HCT116 (cell line): ENCODE data around the gene HEXD. TPM values are rescaled to one million over a fixed set of nuclear protein-coding genes. Genes with fewer than 3 reads are reported as not detected.

ENCODE experiments used
- ATAC-seq: fragments of 200-7000 bp; cut with Tn5 transposase; 2 replicates; pipeline ENCODE4 v1.9.1; 2020; ENCODE audit warnings: mild to moderate bottlenecking, moderate library complexity
- BruUV-seq: library from RNA; stranded (reverse); fragments of 400-500 nt; replicated peaks from 2 replicates; lab custom pipeline; 2021; lab: Mats Ljungman, UMichigan
- CTCF ChIA-PET: fragments of 300-600 bp; sonication (Branson Sonifier 250); formaldehyde crosslinking; loops from one replicate; lab custom pipeline; 2021; ENCODE audit warnings: antibody characterized with exemption; lab: Charles Lee
- POLR2A ChIA-PET: fragments of 300-600, 350-600 bp; sonication (Branson Sonifier 250); formaldehyde crosslinking; loops from one replicate; lab custom pipeline; 2021; ENCODE audit warnings: antibody characterized with exemption; lab: Charles Lee
- RAD21 ChIA-PET, 2 experiments: fragments of 300-600 bp; sonication (Branson Sonifier 250); formaldehyde crosslinking; loops; one replicate each; lab custom pipeline; 2023; ENCODE audit warnings: low total read pairs in 2 of 2; ENCODE audit not compliant: uncharacterized antibody in 2 of 2, unreplicated experiment in 2 of 2, low non-redundant PET in 1 of 2; lab: Charles Lee
- DNase-seq: peaks from one replicate; pipeline ENCODE4 v3.0.0-alpha.2; 2010; ENCODE audit warnings: low read depth, low spot score
- H2AFZ ChIP-seq: fragments of 200-600 bp; shearing (Covaris generic), sonication (generic); 2 replicates; pipeline ENCODE4 v1.6.1; 2017; ENCODE audit warnings: low read depth, mixed run types, mixed read lengths, antibody characterized with exemption, low read length; ENCODE audit not compliant: poor library complexity, severe bottlenecking
- H3K27ac ChIP-seq: 2 replicates; pipeline ENCODE4 v1.5.1; 2012; ENCODE audit warnings: low read depth, low read length
- H3K27me3 ChIP-seq: fragments of 200-600 bp; sonication (generic); 2 replicates; pipeline ENCODE4 v1.6.1; 2016; ENCODE audit warnings: mixed run types, low read length, mixed read lengths; ENCODE audit not compliant: insufficient read depth
- H3K36me3 ChIP-seq, 2 experiments: fragments of 200-500 bp in 1 of 2; fragments of 200-600 bp in 1 of 2; sonication (Bioruptor generic) in 1 of 2; sonication (generic) in 1 of 2; 2 replicates each; pipeline versions ENCODE4 v1.5.1 to v1.6.1; 2014 to 2016; ENCODE audit warnings: low read length in 2 of 2, inconsistent platforms in 1 of 2, mixed read lengths in 1 of 2, mixed run types in 1 of 2; ENCODE audit not compliant: insufficient read depth in 2 of 2, control insufficient read depth in 1 of 2
- H3K4me1 ChIP-seq, 2 experiments: fragments of 200-600 bp in 1 of 2; sonication (generic) in 1 of 2; 2 replicates each; pipeline versions ENCODE4 v1.5.1 to v1.6.1; 2012 to 2017; ENCODE audit warnings: low read length in 2 of 2, inconsistent platforms in 1 of 2, mild to moderate bottlenecking in 1 of 2, mixed read lengths in 1 of 2, mixed run types in 1 of 2, moderate library complexity in 1 of 2; ENCODE audit not compliant: insufficient read depth in 2 of 2, control insufficient read depth in 1 of 2
- H3K4me2 ChIP-seq: fragments of 200-600 bp; sonication (generic); 2 replicates; pipeline ENCODE4 v1.6.1; 2017; ENCODE audit warnings: mixed run types, low read length, mixed read lengths
- H3K4me3 ChIP-seq, 2 experiments: fragments of 200-600 bp in 1 of 2; sonication (generic) in 1 of 2; replicated peaks in 1 of 2; 2 replicates each; pipeline ENCODE4 v1.5.1; 2011 to 2016; ENCODE audit warnings: low read length in 2 of 2, control low read depth in 1 of 2, low read depth in 1 of 2, mild to moderate bottlenecking in 1 of 2, mixed read lengths in 1 of 2, mixed run types in 1 of 2
- H3K79me2 ChIP-seq: fragments of 200-600 bp; sonication (generic); 2 replicates; pipeline ENCODE4 v1.6.1; 2017; ENCODE audit warnings: mild to moderate bottlenecking, mixed run types, low read length, moderate library complexity, mixed read lengths; ENCODE audit not compliant: insufficient read depth
- H3K9ac ChIP-seq: fragments of 200-600 bp; sonication (generic); 2 replicates; pipeline ENCODE4 v1.6.1; 2016; ENCODE audit warnings: low read length, mixed read lengths
- H3K9me2 ChIP-seq: fragments of 200-600 bp; sonication (generic), shearing (Covaris generic); 2 replicates; pipeline ENCODE4 v1.6.1; 2017; ENCODE audit warnings: mixed run types, mild to moderate bottlenecking, moderate library complexity; ENCODE audit not compliant: insufficient read depth
- H3K9me3 ChIP-seq, 2 experiments: fragments of 200-500 bp in 1 of 2; fragments of 200-600 bp in 1 of 2; sonication (Bioruptor generic) in 1 of 2; sonication (generic) in 1 of 2; 2 replicates each; pipeline ENCODE4 v1.6.1; 2014 to 2017; ENCODE audit warnings: low read length in 2 of 2, mixed read lengths in 2 of 2, inconsistent platforms in 1 of 2, low read depth in 1 of 2, mild to moderate bottlenecking in 1 of 2, mixed run types in 1 of 2, moderate library complexity in 1 of 2; ENCODE audit not compliant: control insufficient read depth in 1 of 2, insufficient read depth in 1 of 2
- H4K20me1 ChIP-seq: fragments of 200-600 bp; sonication (generic), shearing (Covaris generic); 2 replicates; pipeline ENCODE4 v1.6.1; 2017; ENCODE audit warnings: mixed run types, mild to moderate bottlenecking, moderate library complexity; ENCODE audit not compliant: insufficient read depth
- CBX3 ChIP-seq: IDR thresholded peaks from 2 replicates; pipeline ENCODE4 v1.6.1; 2012; ENCODE audit warnings: low read depth
- EGR1 ChIP-seq: IDR thresholded peaks from 2 replicates; pipeline ENCODE4 v1.6.1; 2012; ENCODE audit warnings: low read depth
- ELF1 ChIP-seq: IDR thresholded peaks from 2 replicates; pipeline ENCODE4 v1.6.1; 2012; ENCODE audit warnings: low read depth, borderline replicate concordance
- EZH2 ChIP-seq: fragments of 200-600 bp; sonication (generic); IDR thresholded peaks from 2 replicates; pipeline ENCODE4 v1.6.1; 2017; ENCODE audit warnings: antibody characterized with exemption, mixed run types
- EZH2phosphoT487 ChIP-seq: fragments of 200-600 bp; IDR thresholded peaks from 2 replicates; pipeline ENCODE4 v1.6.1; 2018; ENCODE audit warnings: antibody characterized with exemption, borderline replicate concordance
- POLR2A ChIP-seq: IDR thresholded peaks from 2 replicates; pipeline ENCODE4 v1.7.0; 2011; ENCODE audit warnings: borderline replicate concordance; ENCODE audit not compliant: insufficient read depth, insufficient read length; ENCODE audit errors: extremely low read depth
- POLR2AphosphoS5 ChIP-seq: IDR thresholded peaks from 2 replicates; pipeline ENCODE4 v1.6.1; 2011; ENCODE audit warnings: mild to moderate bottlenecking, low read depth, low read length, moderate library complexity
- SIN3A ChIP-seq: IDR thresholded peaks from 2 replicates; pipeline ENCODE4 v1.6.1; 2012; ENCODE audit warnings: low read depth
- SP1 ChIP-seq: IDR thresholded peaks from 2 replicates; pipeline ENCODE4 v1.6.1; 2012; ENCODE audit warnings: low read depth
- SRF ChIP-seq: IDR thresholded peaks from 2 replicates; pipeline ENCODE4 v1.6.1; 2012; ENCODE audit warnings: low read depth
- TCF7L2 ChIP-seq: IDR thresholded peaks from 2 replicates; pipeline ENCODE4 v1.7.0; 2011; ENCODE audit warnings: borderline replicate concordance, inconsistent platforms; ENCODE audit not compliant: insufficient read depth, insufficient read length; ENCODE audit errors: extremely low read depth
- YY1 ChIP-seq: IDR thresholded peaks from 2 replicates; pipeline ENCODE4 v1.6.1; 2011; ENCODE audit warnings: low read length, low read depth, moderate library complexity, mild to moderate bottlenecking; ENCODE audit not compliant: insufficient replicate concordance; ENCODE audit errors: extremely low read depth
- ZFX ChIP-seq: fragments of 450-650 bp; IDR thresholded peaks from 2 replicates; pipeline ENCODE4 v1.6.1; 2017
- ZNF274 ChIP-seq: fragments of 200-500 bp; sonication (Bioruptor generic); IDR thresholded peaks from 2 replicates; pipeline ENCODE4 v1.6.1; 2014; ENCODE audit warnings: mild to moderate bottlenecking, low read depth, low read length, inconsistent platforms
- intact Hi-C: fragments of 100-400 bp; cut with micrococcal nuclease; formaldehyde crosslinking; loops from 2 replicates; pipeline ENCODE4 v1.10.0; 2022
- total RNA-seq: library from RNA; stranded (reverse); gene quantifications from one replicate; pipeline ENCODE4 v1.2.1, GENCODE V29; 2021; ENCODE audit not compliant: unreplicated experiment
- TF ChIP-seq, protein P1 (sequence below): IDR thresholded peaks from 2 replicates; pipeline ENCODE4 v1.6.1; 2011; ENCODE audit warnings: mild to moderate bottlenecking, low read length, moderate library complexity; ENCODE audit not compliant: insufficient replicate concordance; ENCODE audit errors: extremely low read depth
- TF ChIP-seq, protein P2 (sequence below): IDR thresholded peaks from 2 replicates; pipeline ENCODE4 v1.6.1; 2012; ENCODE audit warnings: low read depth

HEXD gene
- total RNA-seq, 1 experiment from 2014 or later: 45.2 TPM

DNA sequence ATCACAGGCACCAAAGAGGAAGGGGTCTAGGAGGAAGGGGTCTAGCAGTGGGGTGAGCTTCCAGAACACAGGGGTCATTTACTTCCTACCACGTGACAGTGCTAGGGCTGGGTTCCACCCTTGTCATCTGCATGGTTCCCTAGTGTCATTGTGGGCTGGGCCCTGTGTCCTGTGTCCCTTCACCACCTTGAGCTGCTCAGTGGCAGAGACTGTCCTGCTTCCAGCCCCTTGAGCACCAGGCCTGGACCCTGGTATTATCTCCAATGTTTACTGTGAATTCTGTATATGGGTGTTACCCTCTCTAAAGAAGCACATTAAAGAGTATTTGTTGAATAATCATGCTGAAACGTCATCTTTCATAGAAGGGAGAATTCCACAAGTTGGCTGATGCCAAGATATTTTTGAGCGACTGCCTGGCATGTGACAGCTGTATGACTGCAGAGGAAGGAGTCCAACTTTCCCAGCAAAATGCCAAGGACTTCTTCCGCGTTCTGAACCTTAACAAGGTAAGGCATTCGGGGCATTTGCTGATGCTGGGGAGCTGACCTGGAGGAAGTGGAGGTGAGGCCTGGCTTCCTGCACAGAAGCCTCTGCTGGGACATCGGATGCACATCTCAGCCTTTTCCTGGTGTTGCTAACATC lies 45.9 kb downstream of the HEXD start:
- CTCF ChIA-PET: no interaction called here
- no TSS peak for BruUV-seq
- H3K9me3 ChIP-seq: no peaks in the 10 kb centered on the region

More for the DNA sequence above, 45.9 kb downstream of the HEXD start:
- DNase-seq (no peak), ATAC-seq (no peak)
- Histone ChIP-seq H3K79me2 (peaks cover 5% of the 10 kb centered on the region; the same call in 1 of the 2 replicates), H3K27ac (no peak overlapping the region), H2AFZ (no peak overlapping the region), H3K4me2 (no peak overlapping the region), H4K20me1 (no peaks in the 10 kb centered on the region), H3K27me3 (no peaks in the 10 kb centered on the region), H3K9me2 (no peaks in the 10 kb centered on the region), H3K4me3 (no peak overlapping the region), H3K36me3 (peaks cover 21 to 45% of the 10 kb centered on the region in 2 experiments), H3K9ac (no peak overlapping the region), H3K4me1 (peaks cover 0 to 7% of the 10 kb centered on the region in 2 experiments; a peak in 3 of 4 replicates)
- TF ChIP-seq ZNF274: no peak
- no peak for TF ChIP-seq EGR1
- TF ChIP-seq EZH2: no peak
- TF ChIP-seq YY1: no peak
- TF ChIP-seq POLR2AphosphoS5: no peak
- no peak for TF ChIP-seq SIN3A
- no peak for TF ChIP-seq TCF7L2
- TF ChIP-seq CBX3: no peak
- TF ChIP-seq POLR2A: no peak
- TF ChIP-seq SP1: no peak
- TF ChIP-seq, protein P1, sequence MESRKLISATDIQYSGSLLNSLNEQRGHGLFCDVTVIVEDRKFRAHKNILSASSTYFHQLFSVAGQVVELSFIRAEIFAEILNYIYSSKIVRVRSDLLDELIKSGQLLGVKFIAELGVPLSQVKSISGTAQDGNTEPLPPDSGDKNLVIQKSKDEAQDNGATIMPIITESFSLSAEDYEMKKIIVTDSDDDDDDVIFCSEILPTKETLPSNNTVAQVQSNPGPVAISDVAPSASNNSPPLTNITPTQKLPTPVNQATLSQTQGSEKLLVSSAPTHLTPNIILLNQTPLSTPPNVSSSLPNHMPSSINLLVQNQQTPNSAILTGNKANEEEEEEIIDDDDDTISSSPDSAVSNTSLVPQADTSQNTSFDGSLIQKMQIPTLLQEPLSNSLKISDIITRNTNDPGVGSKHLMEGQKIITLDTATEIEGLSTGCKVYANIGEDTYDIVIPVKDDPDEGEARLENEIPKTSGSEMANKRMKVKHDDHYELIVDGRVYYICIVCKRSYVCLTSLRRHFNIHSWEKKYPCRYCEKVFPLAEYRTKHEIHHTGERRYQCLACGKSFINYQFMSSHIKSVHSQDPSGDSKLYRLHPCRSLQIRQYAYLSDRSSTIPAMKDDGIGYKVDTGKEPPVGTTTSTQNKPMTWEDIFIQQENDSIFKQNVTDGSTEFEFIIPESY: no peak
- TF ChIP-seq EZH2phosphoT487: no peak
- TF ChIP-seq, protein P2, sequence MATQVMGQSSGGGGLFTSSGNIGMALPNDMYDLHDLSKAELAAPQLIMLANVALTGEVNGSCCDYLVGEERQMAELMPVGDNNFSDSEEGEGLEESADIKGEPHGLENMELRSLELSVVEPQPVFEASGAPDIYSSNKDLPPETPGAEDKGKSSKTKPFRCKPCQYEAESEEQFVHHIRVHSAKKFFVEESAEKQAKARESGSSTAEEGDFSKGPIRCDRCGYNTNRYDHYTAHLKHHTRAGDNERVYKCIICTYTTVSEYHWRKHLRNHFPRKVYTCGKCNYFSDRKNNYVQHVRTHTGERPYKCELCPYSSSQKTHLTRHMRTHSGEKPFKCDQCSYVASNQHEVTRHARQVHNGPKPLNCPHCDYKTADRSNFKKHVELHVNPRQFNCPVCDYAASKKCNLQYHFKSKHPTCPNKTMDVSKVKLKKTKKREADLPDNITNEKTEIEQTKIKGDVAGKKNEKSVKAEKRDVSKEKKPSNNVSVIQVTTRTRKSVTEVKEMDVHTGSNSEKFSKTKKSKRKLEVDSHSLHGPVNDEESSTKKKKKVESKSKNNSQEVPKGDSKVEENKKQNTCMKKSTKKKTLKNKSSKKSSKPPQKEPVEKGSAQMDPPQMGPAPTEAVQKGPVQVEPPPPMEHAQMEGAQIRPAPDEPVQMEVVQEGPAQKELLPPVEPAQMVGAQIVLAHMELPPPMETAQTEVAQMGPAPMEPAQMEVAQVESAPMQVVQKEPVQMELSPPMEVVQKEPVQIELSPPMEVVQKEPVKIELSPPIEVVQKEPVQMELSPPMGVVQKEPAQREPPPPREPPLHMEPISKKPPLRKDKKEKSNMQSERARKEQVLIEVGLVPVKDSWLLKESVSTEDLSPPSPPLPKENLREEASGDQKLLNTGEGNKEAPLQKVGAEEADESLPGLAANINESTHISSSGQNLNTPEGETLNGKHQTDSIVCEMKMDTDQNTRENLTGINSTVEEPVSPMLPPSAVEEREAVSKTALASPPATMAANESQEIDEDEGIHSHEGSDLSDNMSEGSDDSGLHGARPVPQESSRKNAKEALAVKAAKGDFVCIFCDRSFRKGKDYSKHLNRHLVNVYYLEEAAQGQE: no peak
- no peak for TF ChIP-seq ELF1
- no peak for TF ChIP-seq SRF
- no peak for TF ChIP-seq ZFX
- intact Hi-C loops: no loop called here
- RAD21 ChIA-PET: no interaction called here
- POLR2A ChIA-PET: no interaction called here
